Stimulated activated naive B cell treated with anti-CD40 and anti-IgM and Interleukin-4, amounts not matched to agents 10 μg/mL and 1 μg/mL and 100 μg/mL, for 72 hours (primary cell): Measurements from ENCODE around the gene HOXA2.
A peak's percentile ranks its signal among the peaks of the same experiment; 100 is the strongest.

ENCODE experiments used
- ATAC-seq, 2 donors: fragments of 150-1000 bp; cut with Tn5 transposase; replicated peaks; 2 replicates each; pipeline ENCODE4 v1.10.0; 2021; ENCODE audit warnings: moderate library complexity in 1 of 2
- DNase-seq: peaks from one replicate; pipeline ENCODE4 v3.0.0; 2021
- H3K27ac Mint-ChIP-seq: one replicate; pipeline ENCODE4 v1.8.0; 2022; ENCODE audit warnings: mild to moderate bottlenecking, mixed read lengths
- H3K27me3 Mint-ChIP-seq, 2 donors: one replicate each; pipeline ENCODE4 v1.8.0; 2022; ENCODE audit warnings: mixed read lengths in 2 of 2
- H3K36me3 Mint-ChIP-seq, 2 donors: one replicate each; pipeline ENCODE4 v1.8.0; 2022; ENCODE audit warnings: mixed read lengths in 2 of 2, mild to moderate bottlenecking in 1 of 2
- H3K4me1 Mint-ChIP-seq, 2 donors: one replicate each; pipeline ENCODE4 v1.8.0; 2022; ENCODE audit warnings: mixed read lengths in 2 of 2, mild to moderate bottlenecking in 1 of 2
- H3K4me3 Mint-ChIP-seq, 2 donors: one replicate each; pipeline ENCODE4 v1.8.0; 2022; ENCODE audit warnings: mild to moderate bottlenecking in 2 of 2, mixed read lengths in 2 of 2, moderate library complexity in 1 of 2
- H3K9me3 Mint-ChIP-seq, 2 donors: one replicate each; pipeline ENCODE4 v1.8.0; 2022; ENCODE audit warnings: mixed read lengths in 2 of 2, mild to moderate bottlenecking in 1 of 2

The HOXA2 gene

GRCh38 chr7:27105301-27106031 lies 3.0 kb upstream of the HOXA2 start:
- DNase-seq (no peak), ATAC-seq (no peak)
- no peak overlapping the region for H3K4me3 Mint-ChIP-seq
- peaks cover 56 to 62% of the 10 kb centered on the region in 2 donors for H3K27me3 Mint-ChIP-seq
- H3K36me3 Mint-ChIP-seq, result peaks cover 7 to 17% of the 10 kb centered on the region in 2 donors
- peaks cover 0 to 2% of the 10 kb centered on the region in 2 donors for H3K9me3 Mint-ChIP-seq
- H3K27ac Mint-ChIP-seq, result no peak overlapping the region
- H3K4me1 Mint-ChIP-seq, result peaks cover 9 to 26% of the 10 kb centered on the region in 2 donors

GRCh38 chr7:27104341-27105058 lies 2.0 kb upstream of the HOXA2 start:
- Mint-ChIP-seq H3K27ac (no peak overlapping the region), H3K9me3 (no peaks in the 10 kb centered on the region), H3K4me1 (peaks cover 9 to 29% of the 10 kb centered on the region in 2 donors), H3K4me3 (no peak overlapping the region), H3K27me3 (peaks cover 57 to 72% of the 10 kb centered on the region in 2 donors), H3K36me3 (peaks cover 9 to 24% of the 10 kb centered on the region in 2 donors)
- DNase-seq, result no peak
- no peak for ATAC-seq

- Mint-ChIP-seq H3K4me3 (no peak overlapping the region), H3K27ac (no peak overlapping the region), H3K27me3 (peaks cover 65 to 80% of the 10 kb centered on the region in 2 donors), H3K4me1 (peaks cover 15 to 37% of the 10 kb centered on the region in 2 donors), H3K36me3 (peaks cover 10 to 31% of the 10 kb centered on the region in 2 donors), H3K9me3 (no peaks in the 10 kb centered on the region)
- ATAC-seq, result no peak
- DNase-seq, result no peak
Measured at GRCh38 chr7:27103489-27104226, 1.2 kb upstream of the HOXA2 start.

- H3K4me1 Mint-ChIP-seq, result peaks cover 27 to 53% of the 10 kb centered on the region in 2 donors
- H3K4me3 Mint-ChIP-seq, result peak overlapping the region; percentile 66 to 75
- H3K27ac Mint-ChIP-seq, result no peak overlapping the region
- DNase-seq (no peak), ATAC-seq (no peak)
- H3K27me3 Mint-ChIP-seq, result peaks cover 75 to 88% of the 10 kb centered on the region in 2 donors
- H3K36me3 Mint-ChIP-seq, result peaks cover 10 to 34% of the 10 kb centered on the region in 2 donors
- H3K9me3 Mint-ChIP-seq, result no peaks in the 10 kb centered on the region
Measured at GRCh38 chr7:27101957-27102580, 414 bp downstream of the HOXA2 start.

GRCh38 chr7:27101171-27101956 lies 1.1 kb downstream of the HOXA2 start:
- H3K9me3 Mint-ChIP-seq, result no peaks in the 10 kb centered on the region
- H3K4me1 Mint-ChIP-seq, result peaks cover 29 to 57% of the 10 kb centered on the region in 2 donors
- peaks cover 10 to 35% of the 10 kb centered on the region in 2 donors for H3K36me3 Mint-ChIP-seq
- H3K27me3 Mint-ChIP-seq, result peaks cover 77 to 91% of the 10 kb centered on the region in 2 donors
- DNase-seq (no peak), ATAC-seq (no peak)
- H3K4me3 Mint-ChIP-seq, result no peak overlapping the region
- H3K27ac Mint-ChIP-seq, result no peak overlapping the region

GRCh38 chr7:27100694-27101170 lies 1.8 kb downstream of the HOXA2 start:
- Mint-ChIP-seq H3K36me3 (peaks cover 12 to 35% of the 10 kb centered on the region in 2 donors), H3K4me1 (peaks cover 30 to 61% of the 10 kb centered on the region in 2 donors), H3K27ac (no peak overlapping the region), H3K4me3 (no peak overlapping the region), H3K9me3 (no peaks in the 10 kb centered on the region), H3K27me3 (peaks cover 77 to 89% of the 10 kb centered on the region in 2 donors)
- ATAC-seq (no peak), DNase-seq (no peak)

- Mint-ChIP-seq H3K4me3 (no peak overlapping the region), H3K27me3 (peaks cover 81 to 93% of the 10 kb centered on the region in 2 donors), H3K9me3 (no peaks in the 10 kb centered on the region), H3K36me3 (peaks cover 12 to 35% of the 10 kb centered on the region in 2 donors), H3K27ac (no peak overlapping the region), H3K4me1 (peaks cover 37 to 72% of the 10 kb centered on the region in 2 donors)
- DNase-seq, result no peak
- ATAC-seq, result no peak
Measured at GRCh38 chr7:27099453-27100370, 2.8 kb downstream of the HOXA2 start.

GRCh38 chr7:27098578-27099451 lies 3.7 kb downstream of the HOXA2 start:
- peak overlapping the region; percentile 72 for H3K27ac Mint-ChIP-seq
- H3K4me1 Mint-ChIP-seq, result peaks cover 38 to 71% of the 10 kb centered on the region in 2 donors
- no peaks in the 10 kb centered on the region for H3K9me3 Mint-ChIP-seq
- DNase-seq, result no peak
- H3K36me3 Mint-ChIP-seq, result peaks cover 10 to 35% of the 10 kb centered on the region in 2 donors
- H3K27me3 Mint-ChIP-seq, result peaks cover 83 to 95% of the 10 kb centered on the region in 2 donors
- peak overlapping the region; percentile 51 to 61 for H3K4me3 Mint-ChIP-seq
- no peak for ATAC-seq

- Mint-ChIP-seq H3K4me3 (peak overlapping the region; percentile 88 to 90), H3K4me1 (peaks cover 36 to 62% of the 10 kb centered on the region in 2 donors), H3K9me3 (no peaks in the 10 kb centered on the region), H3K36me3 (peaks cover 10 to 33% of the 10 kb centered on the region in 2 donors), H3K27me3 (peaks cover 80 to 93% of the 10 kb centered on the region in 2 donors), H3K27ac (peak overlapping the region; percentile 70)
- DNase-seq (no peak), ATAC-seq (no peak)
Measured at GRCh38 chr7:27097686-27098577, 4.6 kb downstream of the HOXA2 start.

GRCh38 chr7:27096768-27097514 lies 5.5 kb downstream of the HOXA2 start:
- ATAC-seq (no peak), DNase-seq (no peak)
- H3K4me3 Mint-ChIP-seq, result peak overlapping the region; percentile 88 to 90
- peak overlapping the region; percentile 91 for H3K27ac Mint-ChIP-seq
- H3K4me1 Mint-ChIP-seq, result peaks cover 31 to 54% of the 10 kb centered on the region in 2 donors
- H3K36me3 Mint-ChIP-seq, result peaks cover 10 to 30% of the 10 kb centered on the region in 2 donors
- H3K9me3 Mint-ChIP-seq, result no peaks in the 10 kb centered on the region
- peaks cover 78 to 92% of the 10 kb centered on the region in 2 donors for H3K27me3 Mint-ChIP-seq
